Common myeloid progenitor, CD34-positive (primary cell): Measurements from ENCODE around the gene MLLT3.
A peak's percentile ranks its signal among the peaks of the same experiment; 100 is the strongest.

Experiments used
- CTCF ChIA-PET: fragments of 350-600 bp; sonication (Branson Sonifier 250); formaldehyde crosslinking; loops from one replicate; lab custom pipeline; 2021; ENCODE audit warnings: antibody characterized with exemption; lab: Charles Lee
- POLR2A ChIA-PET: fragments of 350-600 bp; sonication (Branson Sonifier 250); formaldehyde crosslinking; loops from one replicate; lab custom pipeline; 2021; ENCODE audit warnings: antibody characterized with exemption; lab: Charles Lee
- DNase-seq, 3 donors: peaks; one replicate each; pipeline versions ENCODE4 v3.0.0 to v3.0.0-alpha.2; 2013
- H3K27ac ChIP-seq, 2 experiments: 1 replicate in 1 of 2; 2 replicates in 1 of 2; pipeline ENCODE4 v1.7.0; 2013; ENCODE audit warnings: inconsistent platforms in 2 of 2, low read length in 2 of 2, mild to moderate bottlenecking in 2 of 2, low read depth in 1 of 2, moderate library complexity in 1 of 2; ENCODE audit not compliant: severe bottlenecking in 2 of 2, insufficient read depth in 1 of 2, poor library complexity in 1 of 2
- H3K27me3 ChIP-seq, 5 experiments: replicated peaks in 2 of 5; 1 replicate in 3 of 5; 2 replicates in 2 of 5; pipeline versions ENCODE4 v1.6.1 to v1.7.0; 2013; ENCODE audit warnings: low read length in 4 of 5, mild to moderate bottlenecking in 2 of 5, moderate library complexity in 2 of 5, inconsistent platforms in 1 of 5; ENCODE audit not compliant: insufficient read depth in 5 of 5, control insufficient read depth in 4 of 5
- H3K36me3 ChIP-seq, 4 experiments: 1 replicate in 2 of 4; 2 replicates in 2 of 4; pipeline versions ENCODE4 v1.6.1 to v1.7.0; 2013; ENCODE audit warnings: low read length in 3 of 4, control low read depth in 1 of 4, mild to moderate bottlenecking in 1 of 4; ENCODE audit not compliant: control insufficient read depth in 4 of 4, insufficient read depth in 4 of 4
- H3K4me1 ChIP-seq, 4 experiments: 1 replicate in 3 of 4; 2 replicates in 1 of 4; pipeline versions ENCODE4 v1.6.1 to v1.7.1; 2013; ENCODE audit warnings: low read length in 3 of 4, mild to moderate bottlenecking in 3 of 4, control low read depth in 1 of 4, inconsistent platforms in 1 of 4, moderate library complexity in 1 of 4; ENCODE audit not compliant: control insufficient read depth in 4 of 4, insufficient read depth in 4 of 4; ENCODE audit errors: control extremely low read depth in 1 of 4
- H3K4me3 ChIP-seq, 7 experiments: 1 replicate in 4 of 7; 2 replicates in 3 of 7; pipeline versions ENCODE4 v1.5.1 to v1.7.0; 2013; ENCODE audit warnings: mild to moderate bottlenecking in 7 of 7, low read length in 6 of 7, moderate library complexity in 6 of 7, inconsistent platforms in 2 of 7, low read depth in 2 of 7, control low read depth in 1 of 7; ENCODE audit not compliant: insufficient read depth in 4 of 7, control insufficient read depth in 1 of 7; ENCODE audit errors: extremely low read depth in 1 of 7
- H3K9me3 ChIP-seq, 5 experiments: 1 replicate in 4 of 5; 2 replicates in 1 of 5; pipeline versions ENCODE4 v1.6.1 to v1.7.1; 2013; ENCODE audit warnings: low read length in 4 of 5, mild to moderate bottlenecking in 2 of 5, inconsistent platforms in 1 of 5, low read depth in 1 of 5, moderate library complexity in 1 of 5; ENCODE audit not compliant: control insufficient read depth in 4 of 5, insufficient read depth in 2 of 5; ENCODE audit errors: control extremely low read depth in 1 of 5
- WGBS: methylation state at CpG from one replicate; pipeline ENCODE4 v1.1.5; 2013; ENCODE audit not compliant: insufficient coverage; 5-methylcytosine and 5-hydroxymethylcytosine counted together

The MLLT3 gene

DNA sequence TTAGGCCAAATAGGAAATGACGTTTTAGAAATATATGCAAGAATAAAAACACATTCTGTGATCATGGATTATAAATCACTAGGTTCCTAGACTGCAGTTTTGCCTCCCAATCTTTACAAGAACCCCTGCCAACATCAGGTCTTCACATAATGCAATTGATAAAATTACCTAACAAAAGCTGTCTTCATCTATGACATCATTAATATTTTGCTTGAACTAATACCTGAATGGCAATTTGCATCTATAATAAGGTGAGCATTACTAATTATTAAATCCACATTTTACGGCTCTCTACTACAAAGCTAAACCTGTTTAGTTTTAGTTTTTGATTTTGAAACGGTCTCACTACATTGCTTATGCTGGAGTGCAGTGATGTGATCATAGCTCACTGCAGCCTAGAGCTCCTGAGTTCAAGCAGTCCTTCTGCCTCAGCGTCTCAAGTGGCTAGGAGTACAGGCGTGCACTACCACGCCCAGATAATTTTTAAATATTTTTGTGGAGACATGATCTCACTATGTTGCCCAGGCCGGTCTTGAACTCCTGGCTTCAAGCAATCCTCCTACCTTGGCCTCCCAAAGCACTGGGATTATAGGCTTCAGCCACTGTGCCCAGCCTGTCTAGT lies 218.0 kb downstream of the MLLT3 start:
- no peaks in the 10 kb centered on the region for H3K9me3 ChIP-seq
- 100% methylated on average over 5 of the region's 7 CpGs for WGBS
- H3K4me1 ChIP-seq = peaks cover 11 to 56% (median 17%) of the 10 kb centered on the region in 4 experiments
- no peaks in the 10 kb centered on the region for H3K27me3 ChIP-seq
- CTCF ChIA-PET = interaction anchor here (0.8 to 1.4 kb wide), 5 partner anchors 9 to 47 kb away, joined by 3 to 6 read pairs (median 4); no protein-coding TSS in a partner anchor
- H3K27ac ChIP-seq = no peak overlapping the region
- H3K4me3 ChIP-seq = no peak overlapping the region
- H3K36me3 ChIP-seq = peaks cover 0 to 6% (median 2%) of the 10 kb centered on the region in 4 experiments
- DNase-seq = no peak
- POLR2A ChIA-PET = no interaction called here

DNA sequence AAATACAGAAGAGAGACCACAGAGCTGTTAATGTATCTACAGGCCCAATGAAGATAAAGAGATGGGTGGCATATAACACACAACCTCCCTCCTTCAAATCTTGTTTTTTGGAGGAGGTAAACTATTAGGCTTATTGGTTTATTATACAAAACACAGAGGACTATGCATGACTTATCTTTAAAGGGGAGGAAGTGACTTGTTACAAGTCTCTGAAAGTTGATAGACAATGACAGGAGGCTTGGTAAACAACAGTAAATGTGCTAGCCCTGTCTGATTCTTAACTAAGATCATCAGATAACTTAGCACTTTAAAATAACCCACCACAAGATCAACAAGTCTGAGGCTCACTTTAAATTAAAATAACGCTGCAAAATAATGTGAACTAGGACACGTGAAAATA lies 219.0 kb downstream of the MLLT3 start:
- Histone ChIP-seq H3K4me1 (peaks cover 10 to 57% (median 20%) of the 10 kb centered on the region in 4 experiments), H3K27me3 (no peaks in the 10 kb centered on the region), H3K36me3 (peaks cover 0 to 6% (median 2%) of the 10 kb centered on the region in 4 experiments), H3K9me3 (no peaks in the 10 kb centered on the region), H3K27ac (no peak overlapping the region), H3K4me3 (no peak overlapping the region)
- peak in 1 of 3 donors; percentile 24 for DNase-seq
- POLR2A ChIA-PET = no interaction called here
- CTCF ChIA-PET = interaction anchor here (1.2 to 1.4 kb wide), 2 partner anchors 44 to 46 kb away, joined by 3 to 6 read pairs; no protein-coding TSS in a partner anchor
- WGBS = no CpG with 5 or more reads among the region's 2 CpGs

DNA sequence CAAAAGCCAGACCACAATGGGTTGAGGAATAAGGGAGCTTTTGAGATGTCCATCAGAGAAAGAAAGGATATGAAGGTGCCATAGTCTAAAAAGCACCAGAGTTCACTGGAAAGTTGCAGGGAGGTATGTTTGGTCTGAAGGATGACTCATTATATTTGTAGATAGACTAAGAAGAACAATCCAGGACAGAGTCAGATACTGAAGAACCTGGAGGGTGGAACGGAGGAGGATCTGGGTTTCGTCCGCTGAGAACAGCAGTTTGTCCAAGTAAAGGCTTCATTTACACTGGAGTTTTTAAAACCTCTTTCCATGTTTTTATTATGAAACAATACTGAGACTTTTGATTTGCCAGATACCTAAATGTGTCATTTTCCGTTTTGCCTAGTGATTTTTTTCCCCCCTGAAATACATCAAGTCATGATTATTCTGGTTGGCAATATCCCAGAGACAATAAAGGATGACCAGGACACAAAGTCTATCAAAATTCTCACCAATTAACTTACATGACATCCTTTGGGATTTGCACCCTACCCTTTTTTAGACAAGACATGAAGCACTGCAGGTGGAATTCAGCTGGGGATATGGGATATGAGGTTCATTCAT lies 219.9 kb downstream of the MLLT3 start:
- peaks cover 0 to 4% (median 0%) of the 10 kb centered on the region in 4 experiments for H3K36me3 ChIP-seq
- 100% methylated on average over 4 of the region's 4 CpGs for WGBS
- H3K27me3 ChIP-seq = no peaks in the 10 kb centered on the region
- no peaks in the 10 kb centered on the region for H3K9me3 ChIP-seq
- ChIA-PET POLR2A (no interaction called here), CTCF (interaction anchor here (1.2 to 1.5 kb wide), 2 partner anchors 22 to 45 kb away, joined by 3 to 4 read pairs; no protein-coding TSS in a partner anchor)
- no peak overlapping the region for H3K4me3 ChIP-seq
- no peak overlapping the region for H3K27ac ChIP-seq
- peaks cover 19 to 61% (median 25%) of the 10 kb centered on the region in 4 experiments for H3K4me1 ChIP-seq
- DNase-seq = peak in 1 of 3 donors; percentile 27

DNA sequence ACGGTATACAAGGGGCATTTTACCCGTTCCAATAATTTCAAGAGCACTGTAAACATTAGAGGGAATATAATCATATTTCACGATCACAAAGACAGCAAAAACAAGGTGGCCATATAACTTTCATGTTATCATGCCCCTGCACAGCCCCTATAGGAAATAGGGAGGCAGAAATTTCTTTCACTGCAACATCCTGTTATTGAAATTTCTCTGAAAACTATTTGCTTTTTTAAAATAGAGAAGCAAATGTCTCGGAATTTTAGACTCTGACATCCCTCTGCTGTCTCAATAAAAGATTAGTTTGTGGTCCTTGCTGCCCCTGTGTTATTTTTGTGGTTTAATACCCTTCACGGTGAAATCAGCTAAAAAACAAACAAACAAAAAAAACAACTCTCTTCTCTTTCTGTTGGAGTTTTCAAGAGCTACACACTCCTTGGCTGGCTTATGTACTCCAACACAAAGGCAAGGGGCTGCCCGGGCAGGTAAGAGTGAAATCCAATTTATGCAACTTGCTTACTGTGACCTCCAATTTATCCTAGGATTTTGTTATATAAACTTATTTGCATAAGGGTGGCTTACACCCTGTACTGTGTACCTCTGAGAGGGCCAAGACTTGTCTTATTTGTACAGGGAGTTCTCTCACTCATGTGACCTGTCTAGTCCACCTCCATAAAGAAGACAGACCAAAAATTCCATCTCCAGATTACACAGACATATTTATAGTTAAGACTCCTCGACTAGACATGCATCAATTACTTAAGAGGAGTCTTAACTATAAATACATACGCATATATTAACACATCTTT lies 223.6 kb downstream of the MLLT3 start:
- DNase-seq = peak in 2 of 3 donors; percentile 57 to 72
- WGBS = 0% methylated on average over 2 of the region's 8 CpGs
- peaks cover 40 to 83% (median 45%) of the 10 kb centered on the region in 4 experiments for H3K4me1 ChIP-seq
- peak overlapping the region; percentile 57 to 81 for H3K27ac ChIP-seq
- H3K4me3 ChIP-seq = peak overlapping the region in 6 of 7 experiments; percentile 19 to 65 (median 42)
- H3K36me3 ChIP-seq = peaks cover 0 to 2% (median 0%) of the 10 kb centered on the region in 4 experiments
- ChIA-PET POLR2A (interaction anchor here (0.7 to 1.1 kb wide), 3 partner anchors 16 to 22 kb away, joined by 3 read pairs; no protein-coding TSS in a partner anchor), CTCF (interaction anchor here (1.3 to 1.9 kb wide), 3 partner anchors 9 to 42 kb away, joined by 5 to 7 read pairs (median 6); no protein-coding TSS in a partner anchor)
- H3K27me3 ChIP-seq = no peaks in the 10 kb centered on the region
- no peaks in the 10 kb centered on the region for H3K9me3 ChIP-seq

DNA sequence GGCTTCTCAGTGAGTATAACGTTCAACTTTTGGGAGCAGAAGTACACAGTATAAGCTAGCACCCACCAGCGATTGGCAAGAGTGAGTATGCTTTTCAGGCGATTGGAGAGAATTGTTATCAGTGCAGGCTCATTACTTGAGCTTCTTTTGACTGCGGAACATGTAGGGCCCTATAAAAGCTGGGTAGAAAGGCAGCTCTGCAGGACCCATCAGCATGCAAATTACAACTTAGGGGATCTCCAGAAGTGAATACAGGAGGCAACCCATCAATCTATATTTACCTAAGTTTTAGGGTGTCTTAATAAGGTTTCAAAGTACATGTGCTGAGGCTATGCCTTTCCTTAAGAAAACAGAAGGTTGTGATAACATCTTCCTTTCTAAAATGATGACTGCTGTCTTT lies 225.0 kb downstream of the MLLT3 start:
- H3K9me3 ChIP-seq = no peaks in the 10 kb centered on the region
- WGBS = 84% methylated on average over 4 of the region's 4 CpGs
- no peaks in the 10 kb centered on the region for H3K27me3 ChIP-seq
- no peak overlapping the region for H3K27ac ChIP-seq
- no peak overlapping the region for H3K4me3 ChIP-seq
- ChIA-PET CTCF (interaction anchor here (0.9 to 1.8 kb wide), 2 partner anchors 10 to 15 kb away, joined by 4 to 6 read pairs; no protein-coding TSS in a partner anchor), POLR2A (interaction anchor here (0.6 to 1.1 kb wide), 2 partner anchors 17 to 51 kb away, joined by 3 to 6 read pairs; no protein-coding TSS in a partner anchor)
- DNase-seq = peak in 1 of 3 donors; percentile 29
- peaks cover 0 to 2% (median 0%) of the 10 kb centered on the region in 4 experiments for H3K36me3 ChIP-seq
- H3K4me1 ChIP-seq = peaks cover 38 to 71% (median 41%) of the 10 kb centered on the region in 4 experiments

DNA sequence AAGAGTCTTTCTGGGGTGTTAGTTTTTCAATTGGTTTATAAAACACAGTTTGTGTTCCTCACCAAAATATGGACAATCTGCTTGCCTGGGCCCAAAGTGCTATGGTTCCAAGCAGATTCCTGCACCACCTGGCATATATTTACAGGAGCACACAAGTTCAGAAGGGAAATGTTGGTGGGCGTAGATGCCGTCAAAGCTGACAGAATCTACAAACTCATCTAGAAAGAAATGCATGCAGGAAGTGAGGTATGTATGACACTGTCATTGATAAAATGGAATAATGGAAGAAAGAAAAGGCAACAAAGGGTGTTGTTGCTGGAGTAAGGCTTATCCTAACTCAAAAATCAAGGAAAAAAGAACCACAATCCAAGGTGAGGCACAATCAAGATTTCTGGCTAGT lies 225.8 kb downstream of the MLLT3 start:
- Histone ChIP-seq H3K9me3 (no peaks in the 10 kb centered on the region), H3K4me1 (peaks cover 38 to 65% (median 41%) of the 10 kb centered on the region in 4 experiments), H3K27me3 (no peaks in the 10 kb centered on the region), H3K27ac (no peak overlapping the region), H3K36me3 (no peaks in the 10 kb centered on the region), H3K4me3 (no peak overlapping the region)
- POLR2A ChIA-PET = interaction anchor here (0.6 kb wide), 1 partner anchor 680 kb away, joined by 3 read pairs; no protein-coding TSS in a partner anchor
- DNase-seq = peak in 1 of 3 donors; percentile 43
- CTCF ChIA-PET = no interaction called here
- WGBS = 42% methylated on average over 2 of the region's 2 CpGs
